GM19238 (cell line): ENCODE measurements around the gene CAMTA1.
"Not testable (repeated sequence)": the region's sequence is repeated elsewhere in the genome, so short reads cannot be mapped to it uniquely, and the experiment has no call there.

Experiments used
- DNase-seq: peaks from one replicate; pipeline ENCODE4 v3.0.0; 2011; ENCODE audit warnings: low spot score; ENCODE audit not compliant: insufficient read length

The CAMTA1 gene, protein sequence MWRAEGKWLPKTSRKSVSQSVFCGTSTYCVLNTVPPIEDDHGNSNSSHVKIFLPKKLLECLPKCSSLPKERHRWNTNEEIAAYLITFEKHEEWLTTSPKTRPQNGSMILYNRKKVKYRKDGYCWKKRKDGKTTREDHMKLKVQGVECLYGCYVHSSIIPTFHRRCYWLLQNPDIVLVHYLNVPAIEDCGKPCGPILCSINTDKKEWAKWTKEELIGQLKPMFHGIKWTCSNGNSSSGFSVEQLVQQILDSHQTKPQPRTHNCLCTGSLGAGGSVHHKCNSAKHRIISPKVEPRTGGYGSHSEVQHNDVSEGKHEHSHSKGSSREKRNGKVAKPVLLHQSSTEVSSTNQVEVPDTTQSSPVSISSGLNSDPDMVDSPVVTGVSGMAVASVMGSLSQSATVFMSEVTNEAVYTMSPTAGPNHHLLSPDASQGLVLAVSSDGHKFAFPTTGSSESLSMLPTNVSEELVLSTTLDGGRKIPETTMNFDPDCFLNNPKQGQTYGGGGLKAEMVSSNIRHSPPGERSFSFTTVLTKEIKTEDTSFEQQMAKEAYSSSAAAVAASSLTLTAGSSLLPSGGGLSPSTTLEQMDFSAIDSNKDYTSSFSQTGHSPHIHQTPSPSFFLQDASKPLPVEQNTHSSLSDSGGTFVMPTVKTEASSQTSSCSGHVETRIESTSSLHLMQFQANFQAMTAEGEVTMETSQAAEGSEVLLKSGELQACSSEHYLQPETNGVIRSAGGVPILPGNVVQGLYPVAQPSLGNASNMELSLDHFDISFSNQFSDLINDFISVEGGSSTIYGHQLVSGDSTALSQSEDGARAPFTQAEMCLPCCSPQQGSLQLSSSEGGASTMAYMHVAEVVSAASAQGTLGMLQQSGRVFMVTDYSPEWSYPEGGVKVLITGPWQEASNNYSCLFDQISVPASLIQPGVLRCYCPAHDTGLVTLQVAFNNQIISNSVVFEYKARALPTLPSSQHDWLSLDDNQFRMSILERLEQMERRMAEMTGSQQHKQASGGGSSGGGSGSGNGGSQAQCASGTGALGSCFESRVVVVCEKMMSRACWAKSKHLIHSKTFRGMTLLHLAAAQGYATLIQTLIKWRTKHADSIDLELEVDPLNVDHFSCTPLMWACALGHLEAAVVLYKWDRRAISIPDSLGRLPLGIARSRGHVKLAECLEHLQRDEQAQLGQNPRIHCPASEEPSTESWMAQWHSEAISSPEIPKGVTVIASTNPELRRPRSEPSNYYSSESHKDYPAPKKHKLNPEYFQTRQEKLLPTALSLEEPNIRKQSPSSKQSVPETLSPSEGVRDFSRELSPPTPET (N-terminal part only)

DNA sequence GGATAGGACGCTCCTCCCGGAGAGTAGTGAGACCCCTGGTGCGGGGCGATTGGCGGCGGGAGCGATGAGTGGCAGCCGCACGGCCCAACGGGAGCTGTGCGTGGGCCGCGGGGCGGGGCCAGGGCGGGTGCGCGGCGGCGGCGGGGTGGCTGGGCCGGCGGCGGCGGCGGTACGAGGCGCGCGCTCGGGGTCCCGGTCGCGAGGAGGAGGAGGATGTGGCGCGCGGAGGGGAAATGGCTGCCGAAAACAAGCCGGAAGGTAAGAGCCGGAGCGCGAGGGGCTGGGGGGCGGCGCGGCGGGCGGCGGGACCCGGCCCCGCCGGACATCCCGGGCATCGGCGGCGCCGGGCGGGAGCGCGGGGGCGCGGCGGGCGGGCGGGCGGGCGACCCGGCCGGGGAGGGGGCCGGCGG, at the start of gene CAMTA1:
Gene CAMTA1, plus strand, starts transcription at position 137 of the 410 bp plus-strand sequence. Its CDS starts 77 bp downstream, at position 214.
- no peak for DNase-seq

- no peak for DNase-seq
Measured at GRCh38 chr1:6738987-6739676, 46.1 kb upstream of the CAMTA1 start.

GRCh38 chr1:6742676-6743188, 42.5 kb upstream of the CAMTA1 start:
- not testable (repeated sequence) for DNase-seq

DNA sequence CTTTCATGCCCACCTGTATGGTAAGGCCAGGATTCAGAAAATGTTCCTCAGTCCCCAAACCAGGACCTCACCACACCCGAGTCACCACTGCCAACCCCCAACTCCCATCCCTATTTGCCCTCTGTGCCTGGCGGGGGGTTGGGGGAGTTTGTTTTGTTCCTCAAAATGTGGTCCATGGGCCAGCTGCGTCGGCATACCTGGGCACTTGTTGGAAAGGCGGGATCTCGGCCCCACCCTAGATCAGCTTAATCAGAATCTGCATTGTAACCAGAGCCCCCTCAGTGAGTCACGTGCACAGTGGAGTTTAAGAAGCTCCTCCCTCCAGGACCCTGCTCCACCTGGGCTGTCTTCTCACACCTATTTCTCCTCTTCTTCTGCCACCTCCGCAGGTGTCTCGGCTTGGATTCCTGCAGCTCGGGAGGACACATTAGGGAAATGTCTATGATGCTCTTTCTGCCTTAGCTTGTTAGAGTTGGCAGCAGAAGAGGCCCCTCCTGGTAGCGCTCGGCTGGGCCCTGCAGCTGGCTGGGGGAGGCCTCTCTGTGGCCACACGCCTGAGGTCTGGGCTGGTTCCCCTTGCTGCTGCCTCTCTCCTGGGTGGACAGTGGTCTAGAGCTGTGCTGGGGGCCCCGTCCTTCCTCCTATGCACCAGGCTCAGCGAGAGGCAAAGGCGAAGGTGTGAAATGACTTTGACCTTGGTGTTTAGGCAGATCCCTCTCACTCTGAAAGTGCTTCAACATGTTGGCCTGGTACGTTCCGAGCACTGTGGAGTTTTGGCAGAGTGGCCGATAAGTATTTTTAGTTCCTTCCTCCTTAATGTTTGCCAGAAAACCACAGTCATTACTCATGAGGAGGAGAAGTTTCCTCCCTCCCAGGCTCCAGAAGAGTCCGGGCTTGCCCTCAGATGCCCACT, 41.8 kb upstream of the CAMTA1 start:
- DNase-seq: peak; percentile 16

DNA sequence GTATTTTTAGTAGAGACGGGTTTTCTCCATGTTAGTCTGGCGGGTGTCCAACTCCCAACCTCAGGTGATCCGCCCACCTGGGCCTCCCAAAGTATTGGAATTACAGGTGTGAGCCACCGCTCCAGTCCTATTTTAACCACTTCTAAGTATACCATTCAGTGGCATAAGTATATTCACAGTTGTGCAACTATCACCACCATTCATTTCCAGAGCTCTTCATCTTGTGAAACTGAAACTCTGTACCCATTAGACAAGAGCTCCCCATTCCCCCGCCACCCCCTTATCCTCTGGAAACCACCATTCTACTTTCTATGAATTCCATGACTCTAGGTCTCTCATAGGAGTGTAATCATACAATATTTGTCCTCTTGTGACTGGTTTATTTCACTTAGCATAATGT, 40.2 kb upstream of the CAMTA1 start:
- DNase-seq: no peak

- no peak for DNase-seq
Measured at GRCh38 chr1:6747674-6748073, 37.6 kb upstream of the CAMTA1 start.

GRCh38 chr1:6750490-6750889, 34.8 kb upstream of the CAMTA1 start:
- no peak for DNase-seq

DNA sequence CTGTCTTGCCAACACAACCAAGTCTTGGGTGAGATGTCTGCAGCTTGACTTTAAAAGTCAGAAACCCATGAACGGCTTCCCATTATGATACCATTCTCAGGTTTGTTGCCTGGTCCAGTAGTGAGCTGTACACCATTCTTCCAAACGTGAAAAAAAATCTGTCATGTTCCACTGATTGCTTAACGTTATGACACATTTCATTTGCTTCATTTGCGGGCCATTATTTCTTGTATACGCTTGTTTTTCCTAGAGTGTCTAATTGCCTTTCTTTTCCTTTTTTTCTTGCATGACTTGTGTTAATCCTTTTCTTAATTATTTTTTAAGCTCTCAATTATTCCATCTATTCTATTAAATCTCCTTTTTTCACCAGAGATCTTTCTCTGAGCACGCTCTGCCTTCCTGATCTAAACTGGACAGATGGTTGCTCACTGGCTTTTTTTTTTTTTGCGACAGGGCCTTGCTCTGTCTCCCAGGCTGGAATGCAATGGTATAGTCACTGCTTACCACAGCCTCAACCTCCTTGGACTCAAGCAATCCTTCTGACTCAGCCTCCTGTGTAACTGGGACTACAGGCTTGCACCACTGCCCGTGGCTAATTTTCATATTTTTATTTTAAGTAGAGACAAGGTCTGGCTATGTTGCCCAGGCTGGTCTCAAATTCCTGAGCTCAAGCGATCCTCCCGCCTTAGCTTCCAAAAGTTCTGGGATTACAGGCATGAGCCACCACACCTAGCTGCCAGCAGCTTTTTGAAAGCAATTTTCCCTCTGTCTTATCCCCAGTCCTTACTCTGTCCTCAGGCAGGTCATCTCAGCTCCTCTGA, 31.7 kb upstream of the CAMTA1 start:
- DNase-seq: no peak

GRCh38 chr1:6756457-6756856, 28.8 kb upstream of the CAMTA1 start:
- DNase-seq: no peak

GRCh38 chr1:6757719-6758435, 27.4 kb upstream of the CAMTA1 start:
- no peak for DNase-seq

- DNase-seq: no peak
Measured at GRCh38 chr1:6761196-6761737, 24.0 kb upstream of the CAMTA1 start.

GRCh38 chr1:6762060-6762459, 23.2 kb upstream of the CAMTA1 start:
- no peak for DNase-seq

DNA sequence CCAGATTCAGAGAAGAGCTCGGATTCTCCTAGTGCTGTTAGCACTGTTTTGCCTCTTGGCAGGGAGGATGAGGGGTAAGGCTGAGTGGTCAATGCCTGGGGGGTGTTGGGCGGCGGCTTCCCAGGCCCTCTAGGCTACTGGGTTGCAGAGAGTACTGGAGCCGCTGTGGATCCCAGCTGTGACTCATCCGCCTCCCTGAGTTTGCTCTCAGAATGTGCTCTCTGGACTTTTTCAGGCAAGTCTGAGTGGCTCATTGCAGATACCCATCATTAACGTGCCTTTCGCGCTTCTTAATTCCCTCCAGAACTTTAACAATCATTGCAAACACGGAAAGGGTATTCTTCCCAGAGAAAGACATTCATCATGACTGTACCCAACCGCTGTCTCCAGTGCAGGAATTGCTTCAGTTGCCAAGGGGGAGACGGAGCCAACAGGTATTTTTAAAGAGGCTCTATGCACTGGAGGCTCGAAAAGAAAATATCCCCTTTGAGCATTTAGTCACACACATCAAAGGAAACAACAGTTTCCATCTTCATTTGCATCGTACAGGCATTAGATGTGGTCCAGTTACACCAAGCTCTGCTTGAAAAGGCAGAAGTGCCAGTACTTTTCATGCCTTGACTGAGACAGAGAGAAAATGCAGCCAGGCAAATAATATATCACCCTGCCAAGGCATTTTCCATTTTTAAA, 14.4 kb upstream of the CAMTA1 start:
- DNase-seq: no peak

GRCh38 chr1:6771441-6771769, 13.8 kb upstream of the CAMTA1 start:
- no peak for DNase-seq

DNA sequence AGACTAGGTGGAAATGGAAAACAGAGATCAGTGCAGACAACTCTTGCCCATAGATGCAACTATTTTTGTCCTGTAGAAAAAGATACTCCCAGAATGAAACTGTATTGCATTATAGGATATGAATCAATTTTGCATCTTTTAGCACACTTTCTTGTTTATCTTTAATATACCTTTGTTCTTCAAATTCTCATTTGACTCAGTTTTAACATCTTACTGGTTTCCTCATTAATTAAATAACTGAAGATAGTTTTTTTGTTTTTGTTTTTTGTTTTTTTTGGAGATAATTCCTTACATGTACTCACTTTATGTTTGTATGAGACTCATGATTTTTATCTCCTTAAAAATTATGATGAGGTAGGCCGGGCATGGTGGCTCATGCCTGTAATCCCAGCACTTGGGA, 10.9 kb upstream of the CAMTA1 start:
- DNase-seq: no peak

DNA sequence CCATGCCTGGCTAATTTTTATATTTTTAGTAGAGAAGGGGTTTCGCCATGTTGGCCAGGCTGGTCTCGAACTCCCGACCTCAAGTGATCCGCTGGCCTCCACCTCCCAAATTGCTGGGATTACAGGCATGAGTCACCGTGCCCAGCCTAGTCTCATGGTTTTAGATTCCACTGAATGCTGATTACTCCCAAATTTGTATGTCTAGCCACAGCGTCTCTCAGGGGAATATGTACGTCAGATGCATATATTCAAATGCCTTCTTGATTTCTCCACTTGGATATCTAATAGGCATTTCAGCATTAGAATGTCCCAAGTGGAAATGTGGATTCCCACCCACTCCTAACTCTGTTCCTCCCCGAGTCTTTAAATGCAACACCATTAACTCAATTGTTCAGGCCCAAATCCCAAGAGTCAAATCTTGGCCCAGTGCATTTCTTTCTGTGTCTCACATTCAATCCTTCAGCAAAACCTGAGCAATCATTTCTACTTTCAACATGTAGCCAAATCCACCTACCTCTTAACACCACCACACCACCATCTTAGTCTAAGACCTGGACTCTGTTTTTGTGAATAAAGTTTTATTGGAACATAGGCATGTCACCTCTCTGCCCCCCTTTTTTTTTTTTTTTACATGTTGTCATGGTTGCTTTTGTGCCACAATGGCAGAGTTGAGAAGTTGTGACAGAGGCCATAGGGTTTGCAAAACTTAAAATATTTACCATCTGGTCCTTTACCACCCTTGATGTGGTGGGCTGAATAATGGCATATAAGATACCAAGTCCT, 9.8 kb upstream of the CAMTA1 start:
- no peak for DNase-seq

DNA sequence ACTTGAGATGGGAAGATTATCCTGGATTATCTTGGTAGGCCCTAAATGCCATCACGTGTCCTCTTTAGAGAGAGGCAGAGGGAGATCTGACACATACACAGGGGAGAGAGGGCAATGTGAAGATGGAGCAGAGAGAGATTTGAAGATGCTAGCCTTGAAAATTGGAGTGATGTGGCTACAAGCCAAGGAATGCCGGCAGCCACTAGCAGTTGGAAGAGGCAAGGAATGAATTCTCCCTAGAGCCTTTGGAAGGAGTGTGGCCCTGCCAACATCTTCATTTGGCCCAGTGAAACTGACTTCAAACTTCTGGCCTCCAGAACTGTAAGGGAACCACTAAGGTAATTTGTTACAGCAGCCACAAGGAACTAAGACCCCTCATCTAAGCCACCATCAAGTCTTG, 8.9 kb upstream of the CAMTA1 start:
- DNase-seq: no peak
